HG02943 (cell line): ENCODE results near the gene PHLDB2.

Source experiments
- ATAC-seq: cut with Tn5 transposase; IDR thresholded peaks from one replicate; pipeline ENCODE4 v1.9.1; 2021; ENCODE audit warnings: mild to moderate bottlenecking, low read depth, moderate library complexity; ENCODE audit not compliant: unreplicated experiment

Gene PHLDB2

GRCh38 chr3:111919370-111920065, 60.5 kb downstream of the PHLDB2 start:
- no peak for ATAC-seq

- no peak for ATAC-seq
Measured at GRCh38 chr3:111921181-111921580, 62.1 kb downstream of the PHLDB2 start.

- ATAC-seq, result no peak
Measured at GRCh38 chr3:111923095-111923771, 64.2 kb downstream of the PHLDB2 start.

DNA sequence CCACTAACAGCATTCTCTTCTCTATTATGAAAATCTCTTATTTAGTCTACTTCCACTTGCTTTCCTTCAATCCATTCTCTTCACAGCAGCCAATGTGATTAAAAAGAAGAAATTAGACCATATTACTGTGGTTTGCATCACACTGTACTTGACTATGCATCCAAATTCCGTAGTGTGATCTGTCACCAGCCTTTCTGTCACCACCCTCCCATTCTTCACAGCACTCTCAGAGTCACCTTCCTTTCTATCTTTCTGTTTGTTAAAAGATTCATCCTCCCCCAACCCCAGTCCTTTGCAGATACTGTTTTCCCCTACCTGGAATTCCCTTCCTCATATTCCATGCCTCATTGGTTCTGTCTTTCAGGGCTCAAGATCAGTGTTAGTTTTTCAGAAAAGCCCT, 64.7 kb downstream of the PHLDB2 start:
- no peak for ATAC-seq

- no peak for ATAC-seq
Measured at GRCh38 chr3:111924283-111924682, 65.2 kb downstream of the PHLDB2 start.

DNA sequence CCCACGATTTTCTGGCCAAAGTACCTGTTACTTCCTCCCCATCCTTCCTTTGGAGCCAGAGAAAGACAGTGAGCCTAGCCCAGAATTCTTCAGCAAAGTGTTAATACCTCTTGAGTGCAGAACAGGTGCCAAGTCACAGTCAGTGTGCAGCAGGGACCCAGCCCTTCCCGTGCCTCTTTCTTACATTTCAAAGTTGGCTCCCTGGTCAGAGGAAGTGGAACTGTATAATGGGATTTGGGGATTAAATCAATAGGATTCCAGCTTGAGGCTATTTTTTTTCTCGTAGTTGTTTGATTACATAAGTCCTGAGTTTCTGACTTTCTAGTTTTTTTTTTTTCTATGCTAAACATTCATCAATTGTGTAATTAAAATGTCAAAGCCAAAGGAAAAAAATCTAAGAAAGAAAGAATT, 67.2 kb downstream of the PHLDB2 start:
- no peak for ATAC-seq

DNA sequence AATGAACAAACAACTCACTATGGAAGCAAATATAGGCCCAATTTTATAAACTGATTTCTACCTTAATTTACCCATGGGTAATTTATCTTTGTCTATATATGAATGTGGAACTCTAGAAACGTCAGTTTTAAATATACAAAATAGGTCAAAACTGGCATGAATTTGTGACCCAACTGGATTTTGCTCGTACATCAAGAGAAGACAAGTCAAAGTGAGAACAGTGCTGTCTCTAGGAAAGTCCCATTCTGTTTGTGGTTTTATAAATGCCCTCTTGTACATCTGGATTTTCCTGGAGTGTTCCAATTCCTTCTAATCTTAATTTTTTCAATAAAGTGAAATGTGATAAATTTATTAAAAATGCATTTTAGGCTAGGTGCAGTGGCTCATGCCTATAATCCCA, 69.5 kb downstream of the PHLDB2 start:
- ATAC-seq, result no peak

DNA sequence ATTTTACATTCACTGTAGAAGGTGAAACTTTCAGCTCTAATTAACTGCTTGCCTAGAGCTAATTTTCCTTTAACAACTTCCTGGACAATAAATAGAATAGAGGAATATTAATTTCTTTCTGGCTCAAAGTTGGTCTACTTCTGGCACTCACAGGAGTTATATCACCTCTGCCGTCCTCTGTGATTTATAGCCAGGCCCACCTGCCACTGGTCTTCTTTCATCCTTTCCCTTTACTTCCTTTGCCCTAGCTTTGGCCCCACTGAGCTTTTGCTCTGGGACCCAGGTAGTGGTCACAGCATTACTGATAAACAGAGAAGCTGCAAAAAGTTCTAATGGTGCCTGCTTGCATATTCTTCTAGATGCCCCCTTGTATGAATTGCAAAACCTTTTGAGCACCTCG, 70.4 kb downstream of the PHLDB2 start:
- ATAC-seq, result no peak

- no peak for ATAC-seq
Measured at GRCh38 chr3:111932946-111933345, 73.9 kb downstream of the PHLDB2 start.

DNA sequence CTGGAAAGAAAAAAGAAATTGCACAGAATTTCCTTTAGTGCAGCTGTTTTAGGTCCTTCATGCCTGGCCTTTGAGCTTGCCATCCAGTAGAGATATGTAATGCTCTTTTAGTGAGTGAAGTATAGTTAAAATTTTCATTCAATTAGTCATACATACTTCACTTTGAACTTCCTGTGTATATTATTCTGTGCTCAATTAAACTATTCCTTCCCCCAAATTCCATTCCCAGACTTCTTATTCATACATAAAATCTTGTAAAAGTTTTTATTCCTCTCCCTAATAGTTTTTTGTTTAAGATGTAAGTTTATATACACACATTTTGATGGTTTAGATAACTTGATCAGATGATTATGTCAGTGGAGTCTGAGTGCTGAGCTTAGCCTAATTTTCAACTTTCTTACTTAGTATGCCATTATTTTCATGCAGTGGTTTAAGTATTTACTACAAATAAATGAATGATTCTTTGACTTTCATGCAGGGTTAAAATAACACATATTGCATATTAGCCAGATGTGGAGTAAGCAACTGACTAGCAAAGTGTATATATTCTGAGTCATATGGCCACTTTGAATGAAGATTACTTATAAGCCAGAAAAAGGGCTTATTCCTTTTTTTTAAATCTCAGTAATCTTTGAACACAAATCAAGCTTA, 77.3 kb downstream of the PHLDB2 start:
- ATAC-seq, result no peak

GRCh38 chr3:111936967-111937366, 77.9 kb downstream of the PHLDB2 start:
- ATAC-seq, result no peak

DNA sequence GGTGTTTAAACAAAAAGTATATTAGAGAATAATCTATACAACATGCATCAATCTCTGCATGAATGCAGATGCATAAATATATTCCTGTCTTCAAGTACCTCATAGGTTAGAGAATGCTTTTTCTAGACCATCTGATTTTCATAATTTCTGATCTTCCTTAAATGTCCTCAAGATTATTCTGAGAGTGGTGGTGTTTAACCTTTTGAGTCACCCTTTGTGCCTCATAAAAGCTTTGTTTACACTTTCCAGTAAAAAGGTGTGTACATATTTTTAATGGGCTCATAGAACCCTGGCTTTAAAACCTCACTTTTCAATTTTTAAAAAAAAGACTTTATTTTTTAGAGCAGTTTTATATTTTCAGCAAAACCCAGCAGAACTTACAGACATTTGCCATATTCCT, 78.8 kb downstream of the PHLDB2 start:
- no peak for ATAC-seq

- no peak for ATAC-seq
Measured at GRCh38 chr3:111939873-111940272, 80.8 kb downstream of the PHLDB2 start.

DNA sequence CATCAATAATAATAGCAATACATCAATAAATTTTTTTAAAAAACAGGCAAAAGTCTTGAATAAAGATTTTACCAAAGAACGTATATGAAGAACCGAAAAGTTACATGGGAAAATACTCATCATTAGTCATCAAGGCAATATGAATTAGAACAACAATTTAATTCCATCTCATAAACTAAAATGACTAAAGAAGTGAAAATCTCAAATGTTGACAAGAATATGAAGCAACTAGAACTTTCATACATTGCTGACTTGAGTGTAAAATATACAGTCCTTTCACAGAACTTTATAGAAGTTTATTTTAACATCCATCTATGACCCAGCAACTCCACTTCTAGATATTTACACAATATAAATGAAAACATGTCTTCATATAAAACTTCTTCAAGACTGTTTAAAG, 84.5 kb downstream of the PHLDB2 start:
- ATAC-seq, result no peak

GRCh38 chr3:111944372-111944771, 85.3 kb downstream of the PHLDB2 start:
- ATAC-seq, result no peak

GRCh38 chr3:111947231-111947630, 88.2 kb downstream of the PHLDB2 start:
- ATAC-seq, result no peak

DNA sequence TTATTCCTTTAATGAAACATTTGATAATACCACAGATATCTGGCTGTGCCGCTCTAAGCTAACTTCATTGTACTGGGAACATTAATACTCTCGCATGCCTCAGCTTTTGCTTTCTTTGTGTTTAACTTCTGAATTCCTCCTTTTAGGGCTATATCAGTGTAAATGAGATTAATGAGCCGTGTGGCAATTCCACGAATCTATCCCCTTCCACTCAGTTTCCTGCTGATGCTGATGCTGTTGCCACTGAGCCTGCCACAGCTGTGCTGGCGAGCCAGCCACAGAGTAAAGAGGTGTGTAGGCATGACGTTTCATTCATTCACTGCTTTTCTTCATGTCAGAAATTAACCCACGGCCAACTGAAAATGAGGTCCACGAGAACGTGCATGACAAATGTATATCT, 89.7 kb downstream of the PHLDB2 start:
- no peak for ATAC-seq

DNA sequence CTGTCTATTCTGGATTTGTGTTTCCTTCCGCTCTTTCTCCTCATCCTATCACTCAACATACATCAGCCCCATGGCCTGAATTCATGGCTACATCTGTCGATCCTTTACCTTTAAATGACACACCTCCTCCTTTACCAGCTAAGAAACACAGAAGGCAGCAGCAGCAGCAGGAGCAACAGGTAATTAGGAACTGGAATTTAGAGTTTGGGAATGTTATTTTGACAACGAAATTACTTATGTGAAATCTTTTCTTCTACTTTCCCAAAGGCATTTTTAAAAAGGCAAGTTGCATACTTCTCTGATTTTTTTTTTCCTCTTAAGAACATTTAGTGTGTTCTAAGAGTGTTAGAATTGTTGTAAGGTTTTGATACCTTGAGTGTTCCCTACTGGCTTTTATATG, 90.6 kb downstream of the PHLDB2 start:
- no peak for ATAC-seq

DNA sequence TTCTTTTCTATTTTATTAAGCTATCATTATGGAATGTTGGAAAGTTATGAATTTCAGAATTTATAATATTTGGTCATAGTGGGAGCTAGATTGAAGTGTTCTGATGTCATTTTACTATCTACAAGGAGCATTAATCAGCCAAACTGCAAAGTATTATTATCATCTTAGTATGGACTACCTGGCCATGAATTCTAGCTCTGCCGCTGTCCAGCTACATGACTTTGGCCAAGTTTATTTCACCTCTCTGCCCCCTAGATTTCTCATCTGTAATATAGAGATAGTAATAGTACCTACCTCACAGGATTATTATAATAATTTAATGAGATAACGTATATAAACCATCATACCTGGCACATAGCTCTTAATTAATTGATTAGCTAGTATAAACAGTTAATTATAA, 92.0 kb downstream of the PHLDB2 start:
- ATAC-seq, result no peak

DNA sequence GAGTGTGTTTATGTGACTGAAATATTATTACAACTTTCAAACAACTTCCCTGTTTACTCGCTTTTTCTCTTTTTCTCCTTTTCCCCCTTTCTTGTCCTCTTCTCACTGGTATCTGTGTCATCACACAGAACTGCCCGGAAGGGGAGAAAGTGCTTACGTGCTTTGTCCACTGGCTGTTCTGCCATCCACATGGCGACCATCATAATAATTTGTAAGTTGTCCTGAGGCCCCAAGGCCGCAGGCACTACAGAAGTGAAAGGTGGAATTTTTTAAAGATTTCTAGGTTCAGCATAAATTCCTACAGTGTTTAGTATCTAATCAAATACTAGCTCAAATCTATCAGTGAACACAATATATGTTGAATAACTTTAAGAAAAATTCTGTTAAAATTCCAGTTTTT, 93.0 kb downstream of the PHLDB2 start:
- ATAC-seq, result no peak

DNA sequence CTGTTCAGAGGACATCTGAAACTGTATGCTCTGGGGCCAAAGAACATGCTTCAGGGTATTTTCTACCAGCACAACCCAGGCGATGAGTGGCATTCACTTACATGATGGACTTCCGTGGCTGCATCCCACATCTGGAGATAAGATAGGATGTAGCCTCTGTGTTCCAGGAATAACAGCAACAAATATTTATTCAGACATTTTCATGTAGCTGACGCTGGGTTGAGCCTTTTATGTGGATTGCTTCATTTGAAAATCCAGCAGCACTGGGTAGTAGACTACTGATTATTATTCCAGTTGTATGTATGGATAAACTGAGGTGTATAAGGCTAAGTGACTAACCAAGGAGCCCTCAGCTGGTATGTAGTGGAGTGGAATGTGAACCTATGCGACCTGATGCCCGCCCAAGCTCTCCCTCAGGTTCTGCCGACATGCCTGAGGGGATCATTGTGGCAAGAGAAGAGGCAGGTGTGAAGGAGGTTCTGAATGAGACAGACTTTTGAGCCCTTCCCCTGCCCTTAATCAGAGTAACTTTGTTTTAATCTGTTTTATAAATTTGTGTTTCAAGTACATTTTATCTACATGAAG, 93.9 kb downstream of the PHLDB2 start:
- ATAC-seq, result no peak
